ENCODE measurements around the gene HECW1. TPM values are rescaled to one million over a fixed set of nuclear protein-coding genes. Genes with fewer than 3 reads are reported as not detected.

The HECW1 gene
- total and polyA plus RNA-seq, 8 donors, result 0.04 to 0.69 (median 0.12) TPM; not detected in 5

GRCh38 chr7:43491984-43492383 is 379.5 kb downstream of the HECW1 start:
- DNase-seq, result no peak
- no peak overlapping the region for H3K4me3 ChIP-seq
- WGBS, 2 donors, result 79 to 84% methylated on average over 2 of the region's 2 CpGs
- TF ChIP-seq CTCF (IDR thresholded peaks at IDR 0.05), result no peak
- H3K27ac ChIP-seq, result no peak overlapping the region
- peak in 1 of 4 donors; percentile 49 for ATAC-seq
- H3K27me3 ChIP-seq, result no peaks in the 10 kb centered on the region
- no peaks in the 10 kb centered on the region for H3K36me3 ChIP-seq
- FAIRE-seq, result no peak
- intact Hi-C loops (cut with DNase I), result no loop called here
- H3K9me3 ChIP-seq, result no peaks in the 10 kb centered on the region
- peaks cover 0 to 19% (median 18%) of the 10 kb centered on the region in 3 donors for H3K4me1 ChIP-seq

GRCh38 chr7:43492896-43493295 is 380.4 kb downstream of the HECW1 start:
- ATAC-seq (no peak), FAIRE-seq (no peak), DNase-seq (no peak)
- no peak for TF ChIP-seq CTCF (IDR thresholded peaks at IDR 0.05)
- 81 to 85% methylated on average over 5 of the region's 5 CpGs for WGBS, 2 donors
- no peaks in the 10 kb centered on the region for H3K27me3 ChIP-seq
- no peaks in the 10 kb centered on the region for H3K36me3 ChIP-seq
- intact Hi-C loops (cut with DNase I), result no loop called here
- no peak overlapping the region for H3K4me3 ChIP-seq
- peaks cover 0 to 13% (median 11%) of the 10 kb centered on the region in 3 donors for H3K4me1 ChIP-seq
- no peak overlapping the region for H3K27ac ChIP-seq
- H3K9me3 ChIP-seq, result no peaks in the 10 kb centered on the region

GRCh38 chr7:43495572-43495971 is 383.1 kb downstream of the HECW1 start:
- Histone ChIP-seq H3K27me3 (no peaks in the 10 kb centered on the region), H3K36me3 (no peaks in the 10 kb centered on the region), H3K27ac (no peak overlapping the region), H3K4me3 (no peak overlapping the region), H3K9me3 (no peaks in the 10 kb centered on the region), H3K4me1 (no peaks in the 10 kb centered on the region)
- no peak for TF ChIP-seq CTCF (IDR thresholded peaks at IDR 0.05)
- intact Hi-C loops (cut with DNase I), result no loop called here
- ATAC-seq, result no peak
- DNase-seq, result no peak
- WGBS, 2 donors, result 88 to 92% methylated on average over 4 of the region's 4 CpGs
- no peak for FAIRE-seq

- H3K4me1 ChIP-seq, result no peaks in the 10 kb centered on the region
- H3K36me3 ChIP-seq, result no peaks in the 10 kb centered on the region
- no peak for FAIRE-seq
- no peak for TF ChIP-seq CTCF (IDR thresholded peaks at IDR 0.05)
- no peak for DNase-seq
- H3K27me3 ChIP-seq, result no peaks in the 10 kb centered on the region
- intact Hi-C loops (cut with DNase I), result no loop called here
- no peaks in the 10 kb centered on the region for H3K9me3 ChIP-seq
- no peak for ATAC-seq
- WGBS, 2 donors, result 79 to 86% methylated on average over 2 of the region's 2 CpGs
- no peak overlapping the region for H3K4me3 ChIP-seq
- H3K27ac ChIP-seq, result no peak overlapping the region
These were observed 384.1 kb downstream of the HECW1 start for GRCh38 chr7:43496596-43496995.

- Histone ChIP-seq H3K4me1 (no peaks in the 10 kb centered on the region), H3K4me3 (no peak overlapping the region), H3K27ac (no peak overlapping the region), H3K27me3 (no peaks in the 10 kb centered on the region), H3K9me3 (no peaks in the 10 kb centered on the region), H3K36me3 (no peaks in the 10 kb centered on the region)
- intact Hi-C loops (cut with DNase I), result no loop called here
- FAIRE-seq (no peak), ATAC-seq (peak in 1 of 4 donors; percentile 48), DNase-seq (no peak)
- no peak for TF ChIP-seq CTCF (IDR thresholded peaks at IDR 0.05)
- WGBS, 2 donors, result 18 to 23% methylated on average over 3 of the region's 3 CpGs
These were observed 389.4 kb downstream of the HECW1 start for GRCh38 chr7:43501870-43502269.

Data from pancreas (tissue), 10 donors.